CD4-positive, CD25-positive, alpha-beta regulatory T cell (primary cell): ENCODE results near the gene COPG1. TPM values are rescaled to one million over a fixed set of nuclear protein-coding genes. Genes with fewer than 3 reads are reported as not detected.

Experiments used
- ATAC-seq, 2 donors: fragments of 150-1000 bp; cut with Tn5 transposase; one replicate each; pipeline ENCODE4 v1.10.0; 2021; ENCODE audit warnings: low read depth in 2 of 2, moderate number of reproducible peaks in 2 of 2, moderate library complexity in 1 of 2
- DNase-seq, 3 donors: peaks; one replicate each; pipeline versions ENCODE4 v3.0.0 to v3.0.0-alpha.2; 2012 to 2022; ENCODE audit warnings: mixed read lengths in 1 of 3
- H3K27ac ChIP-seq: one replicate; pipeline ENCODE4 v1.7.0; 2013; ENCODE audit warnings: mild to moderate bottlenecking, low read length; ENCODE audit not compliant: insufficient read depth, poor library complexity, severe bottlenecking
- H3K27me3 ChIP-seq: one replicate; pipeline ENCODE4 v1.7.0; 2013; ENCODE audit warnings: low read length; ENCODE audit not compliant: control insufficient read depth, insufficient read depth
- H3K36me3 ChIP-seq: one replicate; pipeline ENCODE4 v1.7.0; 2013; ENCODE audit warnings: mild to moderate bottlenecking, low read length, moderate library complexity; ENCODE audit not compliant: control insufficient read depth, insufficient read depth
- H3K4me1 ChIP-seq: 2 replicates; pipeline ENCODE4 v1.7.0; 2013; ENCODE audit warnings: mild to moderate bottlenecking, low read length; ENCODE audit not compliant: insufficient read depth, control insufficient read depth, poor library complexity, severe bottlenecking
- H3K4me3 ChIP-seq: one replicate; pipeline ENCODE4 v1.7.0; 2013; ENCODE audit warnings: low read depth, mild to moderate bottlenecking, low read length, moderate library complexity
- H3K9me3 ChIP-seq, 2 experiments: 1 replicate in 1 of 2; 2 replicates in 1 of 2; pipeline ENCODE4 v1.7.0; 2013; ENCODE audit warnings: low read length in 2 of 2, mild to moderate bottlenecking in 1 of 2, moderate library complexity in 1 of 2; ENCODE audit not compliant: control insufficient read depth in 2 of 2
- H3K27ac Mint-ChIP-seq, 3 donors: one replicate each; pipeline ENCODE4 v1.8.0; 2020 to 2022; ENCODE audit warnings: mild to moderate bottlenecking in 3 of 3, mixed read lengths in 3 of 3, moderate library complexity in 2 of 3
- H3K27me3 Mint-ChIP-seq: one replicate; pipeline ENCODE4 v1.8.0; 2022; ENCODE audit warnings: mild to moderate bottlenecking, mixed read lengths
- H3K36me3 Mint-ChIP-seq: one replicate; pipeline ENCODE4 v1.8.0; 2020; ENCODE audit warnings: mixed read lengths
- H3K4me1 Mint-ChIP-seq, 4 donors: one replicate each; pipeline ENCODE4 v1.8.0; 2020 to 2022; ENCODE audit warnings: mixed read lengths in 4 of 4, mild to moderate bottlenecking in 1 of 4
- H3K4me3 Mint-ChIP-seq, 4 donors: one replicate each; pipeline ENCODE4 v1.8.0; 2020 to 2022; ENCODE audit warnings: mild to moderate bottlenecking in 4 of 4, mixed read lengths in 4 of 4, moderate library complexity in 3 of 4
- H3K9me3 Mint-ChIP-seq, 7 donors: one replicate each; pipeline ENCODE4 v1.8.0; 2020 to 2022; ENCODE audit warnings: mixed read lengths in 7 of 7, mild to moderate bottlenecking in 3 of 7, moderate library complexity in 2 of 7
- polyA plus RNA-seq, 4 donors: library from polyadenylated mRNA; unstranded; fragments of 300-500 nt; fragmentation: Illumina TruSeq; gene quantifications; one replicate each; pipeline ENCODE4 v1.2.3, GENCODE V29; 2021
- total RNA-seq: library from RNA; stranded (reverse); gene quantifications from one replicate; pipeline ENCODE4 v1.2.3, GENCODE V29; 2022

Gene COPG1
- total and polyA plus RNA-seq, 5 donors from 2014 or later: 67.7 to 105 (median 88.4) TPM

DNA sequence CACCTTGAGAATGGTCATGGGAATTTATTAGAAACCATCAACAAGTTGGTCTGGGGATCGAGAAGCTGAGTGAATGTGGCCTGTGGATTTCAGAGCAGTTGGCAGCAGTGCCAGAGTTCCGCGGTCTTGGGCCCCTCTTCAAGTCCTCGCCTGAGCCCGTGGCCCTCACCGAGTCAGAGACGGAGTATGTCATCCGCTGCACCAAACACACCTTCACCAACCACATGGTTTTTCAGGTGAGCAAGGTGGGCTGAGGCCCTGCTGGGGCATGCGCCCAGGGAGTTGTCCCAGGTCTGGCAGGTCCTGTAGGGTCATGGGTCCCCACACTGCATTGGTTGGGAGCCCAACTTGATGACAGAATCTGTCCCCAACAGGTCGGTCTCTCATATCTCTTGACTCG lies 22.3 kb downstream of the COPG1 start:
- peaks cover 42% of the 10 kb centered on the region for H3K36me3 Mint-ChIP-seq
- H3K4me3 ChIP-seq: no peak overlapping the region
- H3K4me1 Mint-ChIP-seq: peaks cover 0 to 3% (median 1%) of the 10 kb centered on the region in 4 donors
- no peaks in the 10 kb centered on the region for H3K9me3 ChIP-seq
- peak overlapping the region in 1 of 3 donors; percentile 32 for H3K27ac Mint-ChIP-seq
- no peak overlapping the region for H3K4me3 Mint-ChIP-seq
- H3K9me3 Mint-ChIP-seq: no peaks in the 10 kb centered on the region
- H3K4me1 ChIP-seq: no peaks in the 10 kb centered on the region
- peaks cover 98% of the 10 kb centered on the region for H3K36me3 ChIP-seq
- ATAC-seq (no peak), DNase-seq (no peak)
- H3K27me3 Mint-ChIP-seq: no peaks in the 10 kb centered on the region
- H3K27me3 ChIP-seq: no peaks in the 10 kb centered on the region
- no peak overlapping the region for H3K27ac ChIP-seq

DNA sequence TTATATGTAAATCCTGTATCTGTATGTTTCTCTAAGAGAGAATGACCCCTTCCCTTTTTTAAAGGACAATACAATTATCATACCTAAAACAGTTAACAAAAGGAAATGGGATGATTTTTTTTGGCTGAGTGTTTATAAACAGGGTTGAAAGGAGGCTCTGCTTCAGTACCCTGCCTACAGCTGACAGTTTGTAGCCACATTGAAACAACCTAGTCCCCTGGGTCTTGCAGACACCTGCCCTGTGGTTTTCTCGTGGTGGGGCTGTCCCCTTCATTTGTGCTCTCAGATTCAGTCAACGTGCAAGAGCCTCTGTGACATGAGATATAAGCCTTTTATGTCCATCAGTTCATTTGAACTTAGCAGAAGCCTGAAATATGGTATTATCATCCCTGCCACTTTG lies 27.0 kb downstream of the COPG1 start:
- H3K36me3 ChIP-seq: peaks cover 58% of the 10 kb centered on the region
- H3K27me3 Mint-ChIP-seq: no peaks in the 10 kb centered on the region
- no peak overlapping the region for H3K27ac ChIP-seq
- no peaks in the 10 kb centered on the region for H3K9me3 Mint-ChIP-seq
- H3K4me3 Mint-ChIP-seq: peak overlapping the region in 1 of 4 donors; percentile 4
- H3K36me3 Mint-ChIP-seq: peaks cover 31% of the 10 kb centered on the region
- H3K4me1 ChIP-seq: peaks cover 22% of the 10 kb centered on the region
- H3K27me3 ChIP-seq: no peaks in the 10 kb centered on the region
- H3K4me3 ChIP-seq: no peak overlapping the region
- H3K27ac Mint-ChIP-seq: no peak overlapping the region
- peaks cover 6 to 33% (median 12%) of the 10 kb centered on the region in 4 donors for H3K4me1 Mint-ChIP-seq
- no peaks in the 10 kb centered on the region for H3K9me3 ChIP-seq
- ATAC-seq (no peak), DNase-seq (peak in 1 of 3 donors; percentile 49)

DNA sequence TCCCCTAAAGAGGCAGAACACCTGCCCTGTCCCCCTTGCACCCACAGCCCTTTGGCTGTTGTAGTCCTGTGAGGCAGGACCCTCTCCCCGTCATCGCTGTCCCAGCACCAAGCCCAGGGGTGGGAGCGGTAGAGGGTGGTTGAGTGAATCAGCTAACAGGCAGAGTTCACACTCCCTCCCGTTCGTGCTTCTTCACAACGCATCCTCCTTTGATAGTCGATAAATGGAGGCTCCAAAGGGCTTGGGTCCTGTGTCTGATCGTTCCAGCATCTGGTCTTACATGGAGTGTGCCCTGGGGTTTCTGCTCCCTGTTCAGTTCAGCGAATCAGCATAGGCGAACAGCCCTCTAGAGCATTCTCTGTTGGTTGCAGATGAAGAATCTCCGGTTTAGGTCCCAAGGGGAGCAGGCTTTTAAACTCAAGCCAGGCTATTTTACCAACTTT lies 28.4 kb downstream of the COPG1 start:
- peaks cover 37% of the 10 kb centered on the region for H3K4me1 ChIP-seq
- DNase-seq: peak in 1 of 3 donors; percentile 8
- Mint-ChIP-seq H3K9me3 (no peaks in the 10 kb centered on the region), H3K27ac (peak overlapping the region; percentile 87 to 99 (median 96)), H3K36me3 (peaks cover 28% of the 10 kb centered on the region), H3K27me3 (no peaks in the 10 kb centered on the region), H3K4me1 (peaks cover 19 to 48% (median 23%) of the 10 kb centered on the region in 4 donors), H3K4me3 (peak overlapping the region; percentile 90 to 100 (median 94))
- ATAC-seq: no peak
- H3K36me3 ChIP-seq: peaks cover 43% of the 10 kb centered on the region
- no peaks in the 10 kb centered on the region for H3K9me3 ChIP-seq
- H3K27me3 ChIP-seq: no peaks in the 10 kb centered on the region
- peak overlapping the region; percentile 75 for H3K4me3 ChIP-seq
- H3K27ac ChIP-seq: peak overlapping the region; percentile 96

DNA sequence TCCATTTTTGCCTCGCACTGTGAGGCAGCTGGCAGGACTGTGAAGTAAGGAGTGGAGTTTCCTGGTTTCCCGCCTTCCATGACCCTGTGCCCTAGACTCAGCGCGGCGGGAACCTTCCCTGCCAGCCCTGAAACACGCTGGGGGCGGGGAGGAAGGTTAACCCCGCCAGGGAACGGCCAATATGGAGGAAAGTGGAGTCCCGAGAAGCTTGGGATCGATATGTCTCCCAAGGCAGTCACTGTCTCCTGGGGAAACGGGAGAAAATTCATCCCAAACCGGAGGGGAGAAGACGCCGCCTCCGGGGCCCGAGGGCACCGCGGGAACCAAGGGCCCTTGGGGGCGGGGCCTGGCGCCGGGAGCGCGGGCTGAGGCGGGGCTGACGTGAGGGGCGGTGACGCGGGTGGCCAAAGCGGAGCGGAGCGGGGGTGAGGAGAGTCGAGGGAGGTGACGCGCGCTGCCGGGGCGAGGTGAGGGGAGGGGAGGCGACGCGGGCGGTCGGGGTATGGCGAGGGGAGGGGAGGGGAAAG lies 29.1 kb downstream of the COPG1 start, which contains the start of gene HMCES:
Gene HMCES, plus strand, starts transcription at position 432 of the 527 bp plus-strand sequence. CDS start 863 bp downstream, outside the sequence.
- no peaks in the 10 kb centered on the region for H3K9me3 ChIP-seq
- no peaks in the 10 kb centered on the region for H3K9me3 Mint-ChIP-seq
- peak within 1 kb of the TSS; percentile 96 for H3K27ac ChIP-seq
- peaks cover 20 to 54% (median 28%) of the 10 kb centered on the region in 4 donors for H3K4me1 Mint-ChIP-seq
- no peaks in the 10 kb centered on the region for H3K27me3 Mint-ChIP-seq
- peak within 1 kb of the TSS; percentile 95 to 100 (median 98) for H3K4me3 Mint-ChIP-seq
- peaks cover 37% of the 10 kb centered on the region for H3K36me3 ChIP-seq
- peak within 1 kb of the TSS; percentile 77 for H3K4me3 ChIP-seq
- peaks cover 41% of the 10 kb centered on the region for H3K4me1 ChIP-seq
- H3K27ac Mint-ChIP-seq: peak within 1 kb of the TSS; percentile 97 to 99 (median 97)
- no peaks in the 10 kb centered on the region for H3K27me3 ChIP-seq
- ATAC-seq (peak; percentile 91 to 92), DNase-seq (peak; percentile 94 to 95 (median 95))
- peaks cover 31% of the 10 kb centered on the region for H3K36me3 Mint-ChIP-seq

DNA sequence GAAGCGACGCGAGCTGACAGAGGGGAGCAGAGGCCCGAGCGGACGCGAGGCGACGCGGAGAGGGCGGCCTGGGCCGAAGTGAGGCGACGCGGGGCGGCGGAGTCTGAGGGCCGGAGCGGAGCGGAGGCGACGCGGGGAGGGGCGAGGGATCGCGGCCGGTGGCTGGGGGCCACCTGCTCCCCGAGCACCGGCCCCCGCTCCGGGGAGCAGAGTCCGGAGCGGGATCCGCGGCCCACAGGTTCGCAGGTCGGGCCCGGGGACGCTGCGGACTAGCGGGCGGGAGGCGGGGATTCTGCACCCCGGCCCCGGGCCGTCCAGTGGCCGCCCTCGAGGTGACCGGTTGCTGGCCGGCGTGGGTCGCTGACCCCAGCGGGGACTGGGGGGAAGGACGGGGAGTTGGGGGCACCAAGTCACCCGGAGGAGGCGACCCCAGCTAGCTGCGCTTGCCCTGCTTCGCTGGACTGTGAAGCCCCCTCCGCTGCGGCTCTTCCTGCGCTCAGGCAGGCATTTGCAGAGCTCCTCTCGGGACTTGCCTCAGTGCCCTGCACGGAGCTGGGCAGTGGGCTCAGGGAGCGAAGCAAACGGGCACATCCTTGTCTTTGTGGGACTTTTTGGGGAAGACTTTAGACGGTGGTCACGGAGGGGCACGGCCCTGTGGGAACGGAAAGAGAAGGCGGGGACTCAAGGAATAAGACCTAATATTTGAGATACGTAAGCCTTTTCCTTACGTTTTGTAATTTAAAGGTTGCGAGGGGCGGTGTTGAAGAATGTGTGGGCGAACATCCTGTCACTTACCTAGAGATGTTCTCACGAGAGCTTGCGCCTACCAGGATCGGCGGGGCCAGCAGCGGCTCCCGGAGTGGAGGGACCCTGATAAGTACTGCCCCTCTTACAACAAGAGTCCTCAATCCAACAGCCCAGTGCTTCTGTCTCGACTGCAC lies 29.8 kb downstream of the COPG1 start:
- peak overlapping the region; percentile 95 to 100 (median 98) for H3K4me3 Mint-ChIP-seq
- peak; percentile 27 to 81 (median 58) for DNase-seq
- peak in 1 of 2 donors; percentile 10 for ATAC-seq

DNA sequence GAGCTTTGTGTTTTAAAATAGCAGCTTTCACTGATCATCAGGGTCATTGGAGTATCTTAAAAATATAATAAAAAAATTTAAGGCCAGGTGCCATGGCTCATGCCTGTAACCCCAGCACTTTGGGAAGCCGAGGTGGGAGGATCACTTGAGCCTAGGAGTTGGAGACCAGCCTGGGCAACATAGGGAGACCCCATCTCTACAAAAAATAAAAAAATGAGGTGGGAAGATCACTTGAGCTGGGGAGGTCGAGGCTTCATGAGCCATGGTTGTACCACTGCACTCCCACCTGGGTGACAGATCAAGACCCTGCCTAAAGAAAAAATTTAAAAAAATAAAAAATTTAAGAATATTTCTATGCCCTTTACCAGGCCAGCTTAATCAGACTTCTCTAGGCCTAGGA lies 30.8 kb downstream of the COPG1 start:
- Mint-ChIP-seq H3K4me3 (peak overlapping the region; percentile 95 to 100 (median 97)), H3K27ac (peak overlapping the region; percentile 97 to 99 (median 97)), H3K9me3 (no peaks in the 10 kb centered on the region), H3K27me3 (no peaks in the 10 kb centered on the region), H3K4me1 (peaks cover 25 to 66% (median 39%) of the 10 kb centered on the region in 4 donors), H3K36me3 (peaks cover 21% of the 10 kb centered on the region)
- Histone ChIP-seq H3K9me3 (no peaks in the 10 kb centered on the region), H3K27ac (peak overlapping the region; percentile 96), H3K36me3 (peaks cover 24% of the 10 kb centered on the region), H3K27me3 (no peaks in the 10 kb centered on the region), H3K4me1 (peaks cover 41% of the 10 kb centered on the region), H3K4me3 (peak overlapping the region; percentile 77)
- ATAC-seq: no peak
- no peak for DNase-seq

More for the DNA sequence above, 29.8 kb downstream of the COPG1 start:
- H3K27me3 ChIP-seq: no peaks in the 10 kb centered on the region
- H3K36me3 Mint-ChIP-seq: peaks cover 30% of the 10 kb centered on the region
- peaks cover 20 to 59% (median 34%) of the 10 kb centered on the region in 4 donors for H3K4me1 Mint-ChIP-seq
- no peaks in the 10 kb centered on the region for H3K9me3 ChIP-seq
- H3K27me3 Mint-ChIP-seq: no peaks in the 10 kb centered on the region
- H3K4me3 ChIP-seq: peak overlapping the region; percentile 77
- no peaks in the 10 kb centered on the region for H3K9me3 Mint-ChIP-seq
- H3K27ac Mint-ChIP-seq: peak overlapping the region; percentile 97 to 99 (median 97)
- H3K27ac ChIP-seq: peak overlapping the region; percentile 96
- H3K4me1 ChIP-seq: peaks cover 41% of the 10 kb centered on the region
- peaks cover 33% of the 10 kb centered on the region for H3K36me3 ChIP-seq

DNA sequence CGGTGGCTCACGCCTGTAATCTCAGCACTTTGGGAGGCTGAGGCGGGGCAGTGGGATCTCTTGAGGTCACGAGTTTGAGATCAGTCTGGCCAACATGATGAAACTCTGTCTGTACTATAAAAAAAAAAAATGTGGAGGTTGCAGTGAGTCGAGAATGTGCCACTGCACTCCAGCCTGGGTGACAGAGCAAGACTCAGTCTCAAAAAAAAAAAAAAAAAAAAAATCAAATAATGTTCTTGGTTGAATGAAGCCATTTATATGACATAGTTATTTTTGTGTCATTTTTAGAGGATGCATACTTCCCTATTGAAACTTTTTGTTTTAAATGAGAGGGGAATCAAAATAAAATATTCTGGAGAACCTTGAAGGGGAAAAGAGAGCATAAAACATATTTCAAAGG lies 32.3 kb downstream of the COPG1 start:
- H3K4me1 ChIP-seq: peaks cover 41% of the 10 kb centered on the region
- Mint-ChIP-seq H3K4me1 (peaks cover 34 to 77% (median 47%) of the 10 kb centered on the region in 4 donors), H3K27me3 (no peaks in the 10 kb centered on the region), H3K27ac (peak overlapping the region in 2 of 3 donors; percentile 73 to 89), H3K4me3 (peak overlapping the region; percentile 45 to 81 (median 66)), H3K9me3 (no peaks in the 10 kb centered on the region), H3K36me3 (peaks cover 13% of the 10 kb centered on the region)
- peak overlapping the region; percentile 96 for H3K27ac ChIP-seq
- no peak for DNase-seq
- no peak overlapping the region for H3K4me3 ChIP-seq
- H3K9me3 ChIP-seq: no peaks in the 10 kb centered on the region
- H3K27me3 ChIP-seq: no peaks in the 10 kb centered on the region
- H3K36me3 ChIP-seq: peaks cover 14% of the 10 kb centered on the region
- no peak for ATAC-seq
